GM20431 (cell line): ENCODE data around the gene PCCA.
"Not testable (repeated sequence)": the region's sequence is repeated elsewhere in the genome, so short reads cannot be mapped to it uniquely, and the experiment has no call there.

Source experiments
- in situ Hi-C: fragments of 300-500 bp; cut with MseI, MboI; formaldehyde crosslinking; loops from one replicate; pipeline ENCODE4 v1.15.0; 2020; ENCODE audit warnings: low sequenced_read_pairs; ENCODE audit not compliant: unreplicated experiment

PCCA gene

GRCh38 chr13:100223966-100224530 lies 135.2 kb downstream of the PCCA start:
- in situ Hi-C loops: not testable (repeated sequence)

GRCh38 chr13:100229603-100230002 lies 140.7 kb downstream of the PCCA start:
- in situ Hi-C loops: loop anchor here (10.0 to 25.0 kb wide), 3 partner anchors 283 to 575 kb away; no protein-coding TSS in a partner anchor

- in situ Hi-C loops: loop anchor here (10.0 to 25.0 kb wide), 3 partner anchors 282 to 576 kb away; no protein-coding TSS in a partner anchor
Observed at GRCh38 chr13:100230769-100231149, 141.9 kb downstream of the PCCA start.

DNA sequence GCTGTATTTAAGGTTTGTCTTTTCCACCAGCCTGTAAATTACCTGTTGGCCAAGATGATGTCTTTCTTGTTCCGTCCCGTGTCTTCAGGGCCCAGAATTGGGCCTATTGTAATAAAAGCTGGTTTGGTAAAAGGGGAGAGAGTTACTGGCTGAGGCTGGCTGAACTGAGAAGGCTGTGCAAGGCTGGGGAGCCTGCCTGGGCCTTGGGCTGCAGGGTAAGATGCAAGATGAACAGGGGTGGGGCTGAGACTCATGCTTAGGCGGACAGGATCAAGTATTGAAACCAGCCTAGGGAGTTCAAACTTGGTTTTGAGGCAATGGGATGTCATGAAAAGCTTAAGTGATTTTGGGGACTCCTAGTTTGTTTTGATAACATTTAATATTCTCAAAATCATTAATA lies 142.3 kb downstream of the PCCA start:
- in situ Hi-C loops: loop anchor here (10.0 to 25.0 kb wide), 3 partner anchors 281 to 576 kb away; no protein-coding TSS in a partner anchor

- in situ Hi-C loops: loop anchor here (10.0 to 25.0 kb wide), 3 partner anchors 278 to 579 kb away; no protein-coding TSS in a partner anchor
Observed at GRCh38 chr13:100234006-100234405, 145.1 kb downstream of the PCCA start.

GRCh38 chr13:100234524-100235136 lies 145.7 kb downstream of the PCCA start:
- in situ Hi-C loops: loop anchor here (10.0 to 25.0 kb wide), 3 partner anchors 278 to 580 kb away; no protein-coding TSS in a partner anchor

DNA sequence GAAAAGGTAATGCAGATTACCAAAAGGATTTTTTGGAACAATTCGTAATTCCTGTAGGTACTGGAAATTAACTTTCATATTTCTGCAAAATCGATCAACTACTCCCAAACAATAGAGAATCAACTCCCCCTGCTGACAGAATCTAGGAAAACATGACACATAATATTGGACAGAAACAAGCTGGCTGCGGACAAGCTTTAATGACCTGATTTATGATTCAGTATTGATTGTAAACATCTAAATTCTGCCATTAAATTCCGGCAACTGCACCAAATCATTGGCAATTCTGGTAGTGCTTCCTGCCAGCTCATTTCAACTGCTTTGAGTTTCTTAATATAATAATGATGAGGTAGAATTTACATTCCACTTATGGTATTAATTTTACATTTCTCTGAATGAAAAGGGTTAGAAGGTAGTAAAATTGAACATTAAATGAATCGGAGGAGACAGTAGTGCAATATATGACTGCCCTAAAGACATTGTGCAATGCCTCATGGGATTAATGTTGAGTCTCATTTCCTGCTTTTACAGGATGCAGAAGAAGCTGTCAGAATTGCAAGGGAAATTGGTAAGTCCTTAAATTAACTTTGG lies 146.5 kb downstream of the PCCA start:
- in situ Hi-C loops: loop anchor here (10.0 to 25.0 kb wide), 3 partner anchors 277 to 581 kb away; no protein-coding TSS in a partner anchor

- in situ Hi-C loops: loop anchor here (25.0 kb wide), 2 partner anchors 272 to 328 kb away; no protein-coding TSS in a partner anchor
Observed at GRCh38 chr13:100240109-100240779, 151.4 kb downstream of the PCCA start.

DNA sequence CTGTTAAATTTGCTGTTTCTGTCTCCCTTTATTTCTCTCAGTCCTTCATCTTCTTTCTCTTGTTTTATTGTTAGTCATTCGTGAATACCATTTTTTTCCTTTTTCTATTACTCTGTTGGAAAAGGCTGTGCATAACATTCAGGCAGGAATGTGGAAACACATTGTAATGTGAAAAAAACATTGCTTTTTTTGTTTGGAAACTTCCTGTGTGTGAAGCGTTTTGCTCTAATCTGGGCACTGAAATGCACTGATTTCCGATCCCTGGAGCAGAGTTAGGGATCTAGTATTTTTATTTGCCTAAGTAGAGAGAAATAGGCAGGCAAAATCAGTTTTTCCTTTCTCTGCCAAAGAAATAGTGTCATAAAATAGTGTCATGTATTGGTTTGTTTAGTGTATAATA lies 155.5 kb downstream of the PCCA start:
- in situ Hi-C loops: loop anchor here (25.0 kb wide), 2 partner anchors 268 to 332 kb away; no protein-coding TSS in a partner anchor

- in situ Hi-C loops: loop anchor here (25.0 kb wide), 2 partner anchors 267 to 333 kb away; no protein-coding TSS in a partner anchor
Observed at GRCh38 chr13:100245104-100245503, 156.2 kb downstream of the PCCA start.

- in situ Hi-C loops: loop anchor here (25.0 kb wide), 2 partner anchors 264 to 336 kb away; no protein-coding TSS in a partner anchor
Observed at GRCh38 chr13:100247937-100248336, 159.0 kb downstream of the PCCA start.

DNA sequence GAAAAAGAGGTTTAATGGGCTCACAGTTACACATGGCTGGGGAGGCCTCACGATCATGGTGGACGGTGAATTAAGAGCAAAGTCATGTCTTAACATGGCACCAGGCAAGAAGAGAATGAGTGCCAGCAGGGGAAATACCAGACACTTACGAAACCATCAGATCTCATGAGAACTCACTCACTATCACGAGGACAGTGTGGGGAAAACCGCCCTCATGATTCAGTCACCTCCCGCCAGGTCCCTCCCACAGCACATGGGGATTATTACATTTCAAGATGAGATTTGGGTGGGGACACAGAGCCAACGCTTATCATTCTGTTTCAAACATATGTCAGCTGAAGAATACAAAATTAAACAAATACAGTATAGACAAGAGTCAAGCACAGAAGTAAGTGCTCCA lies 165.1 kb downstream of the PCCA start:
- in situ Hi-C loops: no loop called here

GRCh38 chr13:100262404-100262803 lies 173.5 kb downstream of the PCCA start:
- in situ Hi-C loops: no loop called here

DNA sequence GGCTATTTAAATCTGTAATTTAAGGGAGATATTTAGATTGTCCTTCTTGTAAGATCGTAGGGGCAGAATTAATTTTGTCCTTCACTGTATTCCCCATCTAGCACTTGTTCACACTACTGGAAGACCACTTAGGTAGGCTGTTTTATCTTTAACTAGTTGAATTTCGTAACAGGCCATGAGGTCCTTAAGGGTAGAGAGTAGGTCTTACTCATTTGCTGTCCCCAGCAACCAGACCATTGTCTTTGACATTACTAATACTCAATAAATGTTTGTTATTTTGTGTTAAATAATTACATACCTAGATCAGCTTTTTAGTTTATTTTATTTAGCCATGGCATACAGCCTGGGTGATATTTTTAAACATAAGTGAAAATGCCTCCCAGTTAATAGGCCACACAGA lies 177.1 kb downstream of the PCCA start:
- in situ Hi-C loops: no loop called here

DNA sequence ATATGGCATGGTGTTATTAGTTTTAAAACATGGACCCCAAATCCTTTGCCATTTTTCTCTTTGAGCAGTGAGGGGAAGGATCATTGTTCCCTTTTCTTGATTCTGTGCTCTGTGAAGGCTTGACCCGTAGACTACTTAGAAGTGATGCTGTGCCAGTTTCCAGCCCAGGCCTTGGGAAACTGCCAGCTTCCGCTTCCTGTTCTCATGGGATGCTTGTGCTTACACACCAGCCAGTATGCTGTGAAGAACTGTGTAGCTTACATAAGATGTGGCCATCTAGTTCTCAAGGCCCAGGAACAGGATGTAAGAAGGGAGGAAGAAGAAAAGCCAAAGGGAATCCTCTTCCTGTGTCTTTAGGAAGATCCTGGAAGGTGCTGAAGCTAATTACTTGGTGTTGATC lies 180.9 kb downstream of the PCCA start:
- in situ Hi-C loops: no loop called here

DNA sequence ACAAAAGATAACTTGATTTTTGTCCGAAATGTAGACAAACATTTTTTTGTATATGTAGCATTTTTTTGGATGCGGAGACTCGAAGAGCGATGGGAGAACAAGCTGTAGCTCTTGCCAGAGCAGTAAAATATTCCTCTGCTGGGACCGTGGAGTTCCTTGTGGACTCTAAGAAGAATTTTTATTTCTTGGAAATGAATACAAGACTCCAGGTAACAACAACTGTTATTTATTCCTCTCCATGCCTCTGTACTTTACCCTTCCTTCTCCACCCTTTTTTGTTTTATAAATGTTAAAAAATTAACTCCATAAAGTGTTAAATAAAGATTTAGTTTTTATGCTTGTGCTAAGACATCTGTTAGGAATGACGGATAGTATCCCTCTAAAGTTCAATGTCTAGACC lies 184.2 kb downstream of the PCCA start:
- in situ Hi-C loops: no loop called here

- in situ Hi-C loops: no loop called here
Observed at GRCh38 chr13:100273552-100273951, 184.7 kb downstream of the PCCA start.

- in situ Hi-C loops: no loop called here
Observed at GRCh38 chr13:100274942-100275506, 186.1 kb downstream of the PCCA start.

- in situ Hi-C loops: no loop called here
Observed at GRCh38 chr13:100275746-100276145, 186.9 kb downstream of the PCCA start.

DNA sequence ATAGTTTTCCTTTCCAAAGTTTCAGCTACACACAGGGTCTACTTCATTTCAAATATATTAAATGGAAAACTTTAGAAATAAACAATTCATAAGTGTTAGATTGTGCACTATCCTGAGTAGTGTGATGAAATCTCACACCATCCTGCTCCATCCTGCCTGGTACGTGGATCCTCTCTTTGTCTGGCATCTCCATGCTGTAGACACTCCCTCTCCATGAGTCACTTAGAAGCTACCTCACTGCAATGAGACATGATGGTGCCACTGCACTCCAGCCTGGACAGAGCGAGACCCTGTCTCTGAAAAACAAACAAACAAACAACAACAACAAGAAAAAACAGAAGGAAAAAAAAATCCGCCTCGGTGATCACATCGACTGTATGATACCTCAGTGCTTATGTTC lies 191.8 kb downstream of the PCCA start:
- in situ Hi-C loops: no loop called here
